ENCODE results near the gene RASL12.
"Not testable (repeated sequence)": the region's sequence is repeated elsewhere in the genome, so short reads cannot be mapped to it uniquely, and the experiment has no call there.

Gene RASL12

DNA sequence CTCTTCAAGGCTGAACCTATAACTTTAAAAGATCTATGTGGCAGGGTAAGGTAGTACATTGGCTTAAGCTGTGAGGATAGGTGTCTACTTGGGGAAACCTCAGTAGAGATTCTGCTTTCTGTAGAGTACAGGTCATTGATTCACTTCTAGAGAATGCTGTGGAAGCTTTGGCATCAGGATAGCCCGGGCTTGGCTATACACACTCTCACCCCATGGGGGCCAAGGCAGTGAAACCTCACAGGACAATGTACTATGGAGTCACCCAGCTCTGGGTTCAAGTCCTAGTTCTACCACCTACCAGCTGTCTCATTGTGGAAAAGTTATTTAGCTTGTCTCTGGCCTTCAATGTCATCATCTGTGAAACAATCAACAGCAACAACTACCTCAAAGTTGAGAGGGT is 47.4 kb downstream of the RASL12 start:
- DNase-seq = no peak

DNA sequence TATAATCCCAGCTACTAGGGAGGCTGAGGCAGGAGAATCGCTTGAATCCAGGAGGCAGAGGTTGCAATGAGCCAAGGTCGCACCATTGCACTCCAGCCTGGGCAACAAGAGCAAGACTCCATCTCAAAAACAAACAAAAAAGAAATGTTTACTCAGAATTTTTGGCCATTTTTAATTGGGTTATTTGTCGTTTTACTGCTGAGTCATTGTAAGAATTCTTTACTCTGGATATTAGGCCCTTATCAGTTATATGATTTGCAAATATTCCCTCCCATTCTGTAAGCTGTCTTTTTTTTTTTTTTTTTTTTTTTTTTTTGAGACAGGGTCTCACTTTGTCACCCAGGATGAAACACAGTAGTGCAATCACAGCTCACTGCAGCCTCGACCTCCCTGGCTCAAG is 56.6 kb downstream of the RASL12 start:
- not testable (repeated sequence) for DNase-seq

DNA sequence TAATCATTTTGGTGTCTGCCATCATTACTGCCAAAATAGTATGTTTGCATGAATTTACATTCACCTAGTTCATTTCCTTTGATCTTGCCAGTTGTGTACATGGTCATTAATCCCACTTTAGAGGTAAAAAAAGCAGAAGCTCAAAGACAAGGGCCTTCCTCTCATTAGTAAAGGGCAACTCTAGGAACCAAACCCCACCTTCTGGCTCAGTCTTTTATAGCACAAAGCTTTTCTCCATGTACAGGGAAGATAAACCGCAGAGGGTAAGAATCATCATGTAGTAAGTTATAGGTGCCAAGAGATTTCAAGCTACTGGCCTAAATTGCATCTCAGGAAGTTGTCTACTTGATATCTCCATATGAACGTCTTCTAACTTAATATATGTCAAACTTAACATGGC is 58.8 kb downstream of the RASL12 start:
- DNase-seq = peak in 1 of 2 donors; percentile 50

DNA sequence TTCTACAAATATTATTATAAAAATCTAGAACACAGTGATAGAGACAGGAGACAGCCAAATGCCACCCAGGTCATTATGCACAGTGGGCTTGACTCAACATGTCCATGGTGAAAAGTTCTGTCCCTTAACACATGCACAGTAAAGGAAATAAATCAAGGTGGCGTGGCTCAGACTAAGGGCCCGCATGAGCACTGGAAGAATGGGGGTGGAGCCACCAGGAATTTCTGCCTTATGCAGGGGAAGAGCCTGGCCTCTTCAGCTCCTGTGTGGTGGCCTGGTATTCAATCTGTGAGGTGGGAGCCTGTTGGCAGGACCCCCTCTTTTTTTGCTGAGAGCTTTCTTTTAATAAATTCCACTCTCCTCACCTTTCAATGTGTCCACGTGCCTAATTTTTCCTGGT is 60.9 kb downstream of the RASL12 start:
- DNase-seq = no peak

DNA sequence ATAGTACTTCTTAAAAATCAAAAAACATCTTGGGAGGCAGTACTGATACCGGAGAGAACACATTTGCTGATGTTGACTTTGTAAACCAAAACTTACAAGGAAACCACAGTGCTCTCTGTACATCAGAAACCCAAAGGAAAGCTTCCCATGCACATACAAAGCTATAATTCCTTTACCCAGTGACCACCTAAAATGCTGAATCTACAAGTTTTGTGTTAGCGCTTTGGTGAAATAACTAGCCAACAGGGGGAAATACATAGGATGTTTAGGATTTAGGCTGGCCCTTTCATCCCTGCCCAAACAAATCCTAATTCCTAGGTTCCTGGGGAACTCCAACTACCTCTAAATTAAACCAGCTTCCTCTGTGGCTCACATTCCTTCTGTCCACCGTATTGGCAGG is 62.8 kb downstream of the RASL12 start:
- no peak for DNase-seq
